Loucy (cell line): ENCODE measurements around the gene BEGAIN.

Experiments used
- H2AFZ ChIP-seq: fragments of 200-600 bp; sonication (generic); 2 replicates; pipeline ENCODE4 v1.6.0; 2016; ENCODE audit warnings: antibody characterized with exemption, mild to moderate bottlenecking, low read length, moderate library complexity
- H3F3A ChIP-seq: fragments of 200-600 bp; 2 replicates; pipeline ENCODE4 v1.6.0; 2016; ENCODE audit warnings: antibody characterized with exemption, low read depth, mild to moderate bottlenecking
- H3K27me3 ChIP-seq: fragments of 200-600 bp; sonication (generic); 2 replicates; pipeline ENCODE4 v1.6.1; 2014; ENCODE audit warnings: low read length, mild to moderate bottlenecking; ENCODE audit not compliant: insufficient read depth, poor library complexity, severe bottlenecking
- H3K36me3 ChIP-seq: fragments of 200-600 bp; sonication (generic); 2 replicates; pipeline ENCODE4 v1.6.1; 2016; ENCODE audit warnings: low read length; ENCODE audit not compliant: insufficient read depth
- H3K4me1 ChIP-seq: fragments of 200-600 bp; sonication (generic); 2 replicates; pipeline ENCODE4 v1.5.1; 2014; ENCODE audit warnings: low read length, mild to moderate bottlenecking; ENCODE audit not compliant: insufficient read depth, poor library complexity, severe bottlenecking
- H3K4me2 ChIP-seq: fragments of 200-600 bp; sonication (generic); 2 replicates; pipeline ENCODE4 v1.6.0; 2014; ENCODE audit warnings: antibody characterized with exemption, low read length, low read depth, mild to moderate bottlenecking; ENCODE audit not compliant: poor library complexity, severe bottlenecking
- H3K4me3 ChIP-seq: fragments of 200-600 bp; sonication (generic); 2 replicates; pipeline ENCODE4 v1.5.1; 2014; ENCODE audit warnings: low read length, mild to moderate bottlenecking, mixed read lengths; ENCODE audit not compliant: poor library complexity, severe bottlenecking
- H3K79me2 ChIP-seq: fragments of 200-600 bp; sonication (generic); 2 replicates; pipeline ENCODE4 v1.6.1; 2014; ENCODE audit warnings: low read length; ENCODE audit not compliant: insufficient read depth
- H3K9ac ChIP-seq: fragments of 200-600 bp; sonication (generic); 2 replicates; pipeline ENCODE4 v1.6.0; 2014; ENCODE audit warnings: mild to moderate bottlenecking, low read depth, low read length, moderate library complexity; ENCODE audit not compliant: poor library complexity, severe bottlenecking
- H3K9me2 ChIP-seq: fragments of 200-600 bp; sonication (generic); replicated peaks from 2 replicates; pipeline ENCODE4 v1.6.1; 2016; ENCODE audit warnings: low read depth, low read length, mixed read lengths
- H3K9me3 ChIP-seq: fragments of 200-600 bp; sonication (generic); 2 replicates; pipeline ENCODE4 v1.6.1; 2014; ENCODE audit warnings: mild to moderate bottlenecking, antibody characterized with exemption, low read length, low read depth; ENCODE audit not compliant: insufficient read depth
- H4K20me1 ChIP-seq: fragments of 200-600 bp; sonication (generic); 2 replicates; pipeline ENCODE4 v1.6.0; 2014; ENCODE audit warnings: antibody characterized with exemption, low read length, mild to moderate bottlenecking; ENCODE audit not compliant: insufficient read depth, poor library complexity, severe bottlenecking
- CTCF ChIP-seq: fragments of 200-600 bp; sonication (generic); conservative IDR thresholded peaks from 2 replicates; pipeline ENCODE4 v1.5.1; 2014; ENCODE audit warnings: mild to moderate bottlenecking, antibody characterized with exemption, low read length
- EZH2phosphoT487 ChIP-seq: fragments of 200-600 bp; IDR thresholded peaks from 2 replicates; pipeline ENCODE4 v1.6.1; 2018; ENCODE audit warnings: antibody characterized with exemption, mild to moderate bottlenecking, moderate library complexity, borderline replicate concordance

BEGAIN gene

DNA sequence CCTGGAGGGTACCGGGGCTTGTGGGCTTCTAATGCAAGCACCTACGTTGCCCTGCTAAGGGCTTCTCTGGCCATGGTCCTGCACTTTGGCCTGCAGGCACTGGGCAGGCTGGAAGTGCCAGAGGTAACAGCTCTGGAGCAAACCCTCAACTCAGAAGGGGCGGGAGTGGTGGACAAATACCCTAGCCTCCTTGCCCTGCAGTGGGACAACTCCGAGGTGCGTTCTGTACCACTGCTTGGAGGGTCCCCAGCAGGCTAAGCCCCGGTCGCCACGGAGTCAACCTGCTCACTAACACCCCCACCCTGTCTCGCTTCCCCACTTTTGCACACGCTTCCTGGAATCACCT is 20.4 kb upstream of the BEGAIN start:
- Histone ChIP-seq H3K36me3 (no peaks in the 10 kb centered on the region), H3K9me3 (no peaks in the 10 kb centered on the region), H2AFZ (no peak overlapping the region), H4K20me1 (no peaks in the 10 kb centered on the region), H3K4me3 (no peak overlapping the region), H3K9me2 (no peaks in the 10 kb centered on the region), H3K27me3 (no peaks in the 10 kb centered on the region), H3K4me1 (no peaks in the 10 kb centered on the region), H3K79me2 (no peaks in the 10 kb centered on the region), H3K4me2 (no peak overlapping the region), H3F3A (no peaks in the 10 kb centered on the region), H3K9ac (no peak overlapping the region)
- TF ChIP-seq CTCF (no peak), EZH2phosphoT487 (no peak)

GRCh38 chr14:100606687-100607610 is 19.7 kb upstream of the BEGAIN start:
- H3K9me3 ChIP-seq, result 0 out of 2 replicates have a peak, but pooled peaks cover 1% of the 10 kb centered on the region
- H3F3A ChIP-seq, result no peaks in the 10 kb centered on the region
- H3K4me2 ChIP-seq, result no peak overlapping the region
- TF ChIP-seq EZH2phosphoT487 (no peak), CTCF (no peak)
- H3K27me3 ChIP-seq, result no peaks in the 10 kb centered on the region
- H3K4me1 ChIP-seq, result no peaks in the 10 kb centered on the region
- no peaks in the 10 kb centered on the region for H3K9me2 ChIP-seq
- H3K9ac ChIP-seq, result no peak overlapping the region
- H4K20me1 ChIP-seq, result no peaks in the 10 kb centered on the region
- no peak overlapping the region for H3K4me3 ChIP-seq
- no peak overlapping the region for H2AFZ ChIP-seq
- no peaks in the 10 kb centered on the region for H3K36me3 ChIP-seq
- no peaks in the 10 kb centered on the region for H3K79me2 ChIP-seq

DNA sequence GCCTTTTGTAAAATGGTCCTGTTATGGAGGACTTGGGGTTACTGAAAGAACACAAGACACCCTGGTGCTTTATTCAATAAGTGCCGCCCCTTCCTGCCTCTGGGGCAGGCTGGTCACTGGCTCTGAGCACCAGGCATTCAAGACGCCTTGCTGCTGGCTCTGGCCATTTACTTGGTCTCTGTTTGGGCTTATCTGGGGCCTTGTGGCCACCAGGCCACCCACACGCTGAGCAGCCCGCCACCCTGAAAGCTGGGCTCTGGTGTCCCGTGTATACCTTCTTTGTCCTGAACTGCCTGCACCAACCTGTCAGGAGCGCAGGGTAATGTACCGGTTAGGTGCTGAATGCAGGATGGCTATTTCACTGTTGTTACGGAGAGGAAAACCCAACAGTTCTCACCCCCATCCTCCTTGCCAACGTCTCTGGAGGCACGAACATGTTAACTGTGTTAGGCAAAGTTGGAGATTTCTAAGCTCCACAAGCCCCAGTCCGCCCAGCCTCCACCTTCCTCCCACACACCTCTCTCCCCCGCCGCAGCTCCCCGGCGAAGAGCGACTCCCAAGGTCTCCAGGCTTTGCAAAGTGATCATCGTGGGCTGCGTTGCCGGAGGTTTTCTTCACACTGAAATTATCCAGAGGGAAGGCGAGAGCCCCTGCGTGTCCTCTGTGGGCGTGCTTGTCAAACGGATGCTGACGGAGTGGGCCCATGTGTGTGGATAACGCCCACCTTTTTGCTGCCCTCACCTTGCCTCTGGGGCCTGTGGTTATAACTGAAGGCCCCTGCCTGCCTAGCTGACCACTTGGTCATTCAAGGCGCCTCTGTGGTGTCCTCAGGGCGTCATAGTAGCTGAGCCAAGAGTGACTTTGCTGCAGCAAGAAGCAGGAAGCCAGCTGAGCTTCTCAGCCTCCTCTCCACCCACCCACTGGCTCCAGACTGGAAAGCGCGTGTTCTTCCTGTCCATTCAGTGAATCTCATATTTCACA is 18.8 kb upstream of the BEGAIN start:
- Histone ChIP-seq H3K9me3 (peaks cover 7% of the 10 kb centered on the region; the same call in 1 of the 2 replicates), H4K20me1 (no peaks in the 10 kb centered on the region), H3K9me2 (no peaks in the 10 kb centered on the region), H3F3A (no peaks in the 10 kb centered on the region), H3K36me3 (no peaks in the 10 kb centered on the region), H3K4me2 (no peak overlapping the region), H3K4me3 (no peak overlapping the region), H2AFZ (no peak overlapping the region), H3K27me3 (no peaks in the 10 kb centered on the region), H3K79me2 (no peaks in the 10 kb centered on the region), H3K4me1 (no peaks in the 10 kb centered on the region), H3K9ac (no peak overlapping the region)
- TF ChIP-seq CTCF (no peak), EZH2phosphoT487 (no peak)
